ENCODE results near the gene HSPA14.

GRCh38 chr10:14911801-14912200, 73.7 kb downstream of the HSPA14 start:
- TF ChIP-seq, protein P1, sequence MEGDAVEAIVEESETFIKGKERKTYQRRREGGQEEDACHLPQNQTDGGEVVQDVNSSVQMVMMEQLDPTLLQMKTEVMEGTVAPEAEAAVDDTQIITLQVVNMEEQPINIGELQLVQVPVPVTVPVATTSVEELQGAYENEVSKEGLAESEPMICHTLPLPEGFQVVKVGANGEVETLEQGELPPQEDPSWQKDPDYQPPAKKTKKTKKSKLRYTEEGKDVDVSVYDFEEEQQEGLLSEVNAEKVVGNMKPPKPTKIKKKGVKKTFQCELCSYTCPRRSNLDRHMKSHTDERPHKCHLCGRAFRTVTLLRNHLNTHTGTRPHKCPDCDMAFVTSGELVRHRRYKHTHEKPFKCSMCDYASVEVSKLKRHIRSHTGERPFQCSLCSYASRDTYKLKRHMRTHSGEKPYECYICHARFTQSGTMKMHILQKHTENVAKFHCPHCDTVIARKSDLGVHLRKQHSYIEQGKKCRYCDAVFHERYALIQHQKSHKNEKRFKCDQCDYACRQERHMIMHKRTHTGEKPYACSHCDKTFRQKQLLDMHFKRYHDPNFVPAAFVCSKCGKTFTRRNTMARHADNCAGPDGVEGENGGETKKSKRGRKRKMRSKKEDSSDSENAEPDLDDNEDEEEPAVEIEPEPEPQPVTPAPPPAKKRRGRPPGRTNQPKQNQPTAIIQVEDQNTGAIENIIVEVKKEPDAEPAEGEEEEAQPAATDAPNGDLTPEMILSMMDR (IDR thresholded peaks at IDR 0.05; ENCODE audit: low read depth, low read length) = no peak
- TF ChIP-seq EZH2phosphoT487 (IDR thresholded peaks at IDR 0.05; ENCODE audit: low read depth) = no peak

Data from OCI-LY3 (cell line).